T-helper 2 cell treated with Interferon-gamma antibody and Interleukin-4, amounts not matched to agents 5 μg/mL and 100 μg/mL, for 36 hours (primary cell): ENCODE data around the gene STIM2.
A peak's percentile ranks its signal among the peaks of the same experiment; 100 is the strongest.

Experiments used
- DNase-seq: peaks from one replicate; pipeline ENCODE4 v3.0.0; 2021; ENCODE audit warnings: low spot score
- H3K27ac Mint-ChIP-seq: one replicate; pipeline ENCODE4 v1.8.0; 2021; ENCODE audit warnings: mild to moderate bottlenecking, mixed read lengths
- H3K27me3 Mint-ChIP-seq: one replicate; pipeline ENCODE4 v1.8.0; 2021; ENCODE audit warnings: low read depth, mixed read lengths
- H3K36me3 Mint-ChIP-seq: one replicate; pipeline ENCODE4 v1.8.0; 2021; ENCODE audit warnings: low read depth, mixed read lengths
- H3K4me1 Mint-ChIP-seq: one replicate; pipeline ENCODE4 v1.8.0; 2021; ENCODE audit warnings: low read depth, mixed read lengths
- H3K4me3 Mint-ChIP-seq: one replicate; pipeline ENCODE4 v1.8.0; 2022; ENCODE audit warnings: mild to moderate bottlenecking, moderate library complexity, mixed read lengths
- H3K9me3 Mint-ChIP-seq: one replicate; pipeline ENCODE4 v1.8.0; 2021; ENCODE audit warnings: mixed read lengths

Gene STIM2

GRCh38 chr4:26866781-26867180, 6.1 kb downstream of the STIM2 start:
- H3K27ac Mint-ChIP-seq: no peak overlapping the region

GRCh38 chr4:26867914-26868684, 7.5 kb downstream of the STIM2 start:
- no peak overlapping the region for H3K27ac Mint-ChIP-seq
- no peaks in the 10 kb centered on the region for H3K9me3 Mint-ChIP-seq
- peaks cover 11% of the 10 kb centered on the region for H3K36me3 Mint-ChIP-seq
- H3K4me3 Mint-ChIP-seq: peak overlapping the region; percentile 30
- no peak for DNase-seq
- H3K27me3 Mint-ChIP-seq: no peaks in the 10 kb centered on the region
- peaks cover 55% of the 10 kb centered on the region for H3K4me1 Mint-ChIP-seq

More at GRCh38 chr4:26866781-26867180, 6.1 kb downstream of the STIM2 start:
- DNase-seq: no peak
- Mint-ChIP-seq H3K36me3 (peaks cover 11% of the 10 kb centered on the region), H3K9me3 (no peaks in the 10 kb centered on the region), H3K4me3 (peak overlapping the region; percentile 2), H3K4me1 (peaks cover 53% of the 10 kb centered on the region), H3K27me3 (no peaks in the 10 kb centered on the region)

DNA sequence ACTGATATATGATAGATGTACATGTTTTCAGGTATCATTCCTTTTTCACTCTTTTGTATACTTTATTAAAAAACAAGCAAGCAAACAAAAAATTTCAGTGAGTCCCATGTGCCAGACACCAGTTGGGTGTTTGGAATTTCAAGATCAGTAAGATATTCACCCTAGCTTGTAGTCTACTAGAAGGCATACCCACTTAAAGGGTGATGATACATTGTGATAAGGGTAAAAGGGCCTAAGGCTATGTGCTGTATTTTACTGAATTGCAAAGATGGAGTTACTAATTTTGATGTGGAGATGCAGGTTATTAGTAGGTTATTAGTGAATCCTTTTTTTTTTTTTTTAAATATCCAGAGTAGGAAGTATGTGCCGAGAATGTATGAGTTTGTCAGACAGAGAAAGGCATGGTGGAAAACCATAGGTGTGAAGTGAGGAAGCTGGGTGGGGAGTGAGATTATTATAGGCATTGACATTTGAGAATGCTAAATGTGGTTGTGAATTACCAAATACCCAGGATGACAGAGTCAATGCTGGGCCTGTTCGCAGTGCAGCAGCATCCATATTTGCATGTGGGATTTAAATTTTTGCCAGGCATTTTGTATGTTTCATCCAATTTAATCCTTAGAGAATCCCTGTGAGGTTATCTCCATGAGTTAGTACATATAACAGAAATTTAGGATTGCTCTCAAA, 10.1 kb downstream of the STIM2 start:
- Mint-ChIP-seq H3K9me3 (no peaks in the 10 kb centered on the region), H3K36me3 (peaks cover 13% of the 10 kb centered on the region), H3K4me1 (peaks cover 46% of the 10 kb centered on the region), H3K27ac (no peak overlapping the region), H3K27me3 (no peaks in the 10 kb centered on the region), H3K4me3 (no peak overlapping the region)
- DNase-seq: no peak

DNA sequence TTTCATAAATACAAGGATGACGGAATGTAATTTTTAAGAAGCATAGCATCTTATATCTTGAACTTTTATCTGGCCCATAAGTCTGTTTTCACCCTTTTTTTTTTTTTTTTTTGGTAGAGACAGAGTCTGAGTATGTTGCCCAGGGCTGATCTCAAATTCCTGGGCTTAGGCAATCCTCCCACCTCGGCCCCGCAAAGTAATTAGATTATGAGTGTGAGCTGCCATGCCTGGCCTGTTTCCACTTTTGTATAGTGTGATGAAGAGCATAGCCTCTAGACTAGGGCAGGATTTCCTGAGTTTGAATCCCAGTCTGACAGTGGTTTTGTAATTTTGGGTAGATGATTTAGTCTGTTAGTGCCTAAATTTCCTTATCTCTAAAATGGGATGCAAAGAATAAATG, 11.0 kb downstream of the STIM2 start:
- Mint-ChIP-seq H3K4me1 (peaks cover 40% of the 10 kb centered on the region), H3K27ac (no peak overlapping the region), H3K36me3 (peaks cover 18% of the 10 kb centered on the region), H3K4me3 (no peak overlapping the region), H3K9me3 (no peaks in the 10 kb centered on the region), H3K27me3 (no peaks in the 10 kb centered on the region)
- DNase-seq: no peak

DNA sequence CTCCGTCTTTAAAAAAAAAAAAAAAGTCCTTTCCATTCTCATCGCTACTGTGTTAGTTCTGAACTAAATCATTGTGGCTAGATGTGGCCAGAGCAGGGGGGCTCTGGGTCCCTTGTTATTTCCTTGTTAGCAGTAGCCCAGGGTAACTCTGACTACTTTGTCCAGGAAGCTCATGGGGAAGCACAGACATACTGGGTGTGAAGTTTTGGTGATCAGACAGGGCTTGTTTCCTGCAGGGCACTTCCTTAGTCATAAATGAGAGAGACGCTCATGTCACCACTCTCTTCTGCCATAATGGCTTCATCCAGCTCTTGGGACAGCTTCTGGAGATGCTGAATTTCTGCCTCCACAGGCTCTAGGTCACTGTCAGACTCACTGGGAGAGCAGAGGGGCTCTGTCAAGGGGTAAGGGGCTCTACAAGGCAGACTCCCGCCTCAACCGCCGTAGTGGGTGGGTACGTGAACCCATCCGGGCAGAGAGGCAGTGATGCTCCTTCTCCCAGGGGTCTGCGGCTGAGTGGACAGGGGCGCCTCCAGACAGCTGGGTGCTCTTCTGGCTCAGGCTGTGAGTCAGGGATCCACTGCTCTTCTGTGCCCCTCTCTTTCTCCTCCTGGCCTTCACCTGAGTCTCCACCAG, 12.9 kb downstream of the STIM2 start:
- Mint-ChIP-seq H3K9me3 (peaks cover 2% of the 10 kb centered on the region), H3K4me3 (peak overlapping the region; percentile 70), H3K4me1 (peaks cover 45% of the 10 kb centered on the region), H3K27ac (peak overlapping the region; percentile 88), H3K27me3 (no peaks in the 10 kb centered on the region), H3K36me3 (peaks cover 29% of the 10 kb centered on the region)
- peak; percentile 70 for DNase-seq

DNA sequence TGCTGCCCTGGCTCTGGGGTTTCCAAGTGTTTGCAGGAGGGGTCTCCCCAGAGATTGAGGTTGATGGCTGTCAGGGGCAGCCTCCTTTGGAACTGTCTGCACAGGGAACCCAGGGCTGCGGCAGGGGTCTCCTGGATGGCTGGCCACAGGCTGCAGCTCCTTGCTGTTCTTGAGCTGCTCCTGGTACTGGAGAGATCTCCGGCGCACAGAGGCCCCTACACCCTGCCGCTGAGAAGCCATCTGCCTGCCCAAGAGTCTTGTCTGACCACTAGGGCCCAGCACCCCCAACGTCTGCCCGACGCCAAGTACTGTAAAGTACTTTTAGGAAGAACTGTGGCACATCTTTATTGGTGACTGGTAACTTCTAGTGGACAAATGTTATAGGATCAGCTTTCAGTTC, 13.5 kb downstream of the STIM2 start:
- Mint-ChIP-seq H3K9me3 (peaks cover 7% of the 10 kb centered on the region), H3K4me1 (peaks cover 51% of the 10 kb centered on the region), H3K4me3 (no peak overlapping the region), H3K27ac (peak overlapping the region; percentile 43), H3K27me3 (no peaks in the 10 kb centered on the region), H3K36me3 (peaks cover 34% of the 10 kb centered on the region)
- no peak for DNase-seq

- Mint-ChIP-seq H3K36me3 (peaks cover 36% of the 10 kb centered on the region), H3K27me3 (no peaks in the 10 kb centered on the region), H3K4me3 (no peak overlapping the region), H3K27ac (no peak overlapping the region), H3K9me3 (peaks cover 7% of the 10 kb centered on the region), H3K4me1 (peaks cover 50% of the 10 kb centered on the region)
- DNase-seq: no peak
These were observed 16.8 kb downstream of the STIM2 start for GRCh38 chr4:26877406-26877805.

DNA sequence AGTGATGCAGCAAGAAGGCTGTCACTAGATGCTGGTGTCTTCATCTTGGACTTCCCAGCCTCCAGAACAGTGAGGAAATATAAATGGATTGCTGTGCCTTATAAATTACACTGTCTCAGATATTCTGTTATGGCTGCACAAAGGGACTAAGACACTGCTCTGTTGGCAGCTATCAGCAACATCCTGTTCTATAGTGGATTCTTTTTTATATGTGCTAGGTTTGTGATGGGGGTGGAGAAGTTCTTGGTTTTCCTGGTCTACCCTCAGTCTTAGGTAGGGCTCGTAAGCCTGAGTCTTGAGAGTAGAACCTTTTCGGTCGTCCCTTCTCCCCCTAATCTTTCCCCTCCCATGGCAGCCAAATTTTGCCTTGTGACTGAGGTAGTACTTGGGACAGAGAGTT, 17.3 kb downstream of the STIM2 start:
- H3K4me1 Mint-ChIP-seq: peaks cover 47% of the 10 kb centered on the region
- H3K4me3 Mint-ChIP-seq: no peak overlapping the region
- no peak overlapping the region for H3K27ac Mint-ChIP-seq
- H3K27me3 Mint-ChIP-seq: no peaks in the 10 kb centered on the region
- DNase-seq: no peak
- H3K9me3 Mint-ChIP-seq: peaks cover 7% of the 10 kb centered on the region
- peaks cover 34% of the 10 kb centered on the region for H3K36me3 Mint-ChIP-seq

DNA sequence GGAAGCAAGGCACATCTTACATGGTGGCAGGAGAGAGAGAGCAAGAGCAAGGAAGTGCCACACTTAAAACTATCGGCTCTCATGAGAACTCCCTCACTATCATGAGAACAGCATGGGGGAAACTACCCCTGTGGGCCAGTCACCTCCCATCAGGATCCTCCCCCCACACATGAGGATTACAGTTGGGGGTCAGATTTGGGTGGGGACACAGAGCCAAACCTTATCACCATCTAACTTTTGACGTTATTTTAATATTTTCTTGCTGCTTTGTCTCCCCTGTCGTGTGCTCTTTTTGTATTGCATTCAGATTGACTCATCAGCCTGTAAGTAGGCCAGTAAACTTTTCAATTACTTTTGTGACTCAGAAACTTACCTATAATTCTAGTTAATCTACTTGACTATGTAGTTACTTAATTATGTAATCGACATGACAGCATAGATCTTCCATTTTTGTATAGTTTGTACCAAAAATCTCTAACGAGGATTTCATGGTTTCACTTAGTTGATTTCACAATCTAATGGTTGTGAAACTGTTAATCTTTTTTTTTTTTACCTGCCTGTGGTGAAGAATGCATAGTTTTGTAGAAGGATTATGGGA, 18.3 kb downstream of the STIM2 start:
- Mint-ChIP-seq H3K27ac (peak overlapping the region; percentile 79), H3K4me3 (peak overlapping the region; percentile 11), H3K36me3 (peaks cover 32% of the 10 kb centered on the region), H3K9me3 (peaks cover 7% of the 10 kb centered on the region), H3K27me3 (no peaks in the 10 kb centered on the region), H3K4me1 (peaks cover 49% of the 10 kb centered on the region)
- DNase-seq: no peak

DNA sequence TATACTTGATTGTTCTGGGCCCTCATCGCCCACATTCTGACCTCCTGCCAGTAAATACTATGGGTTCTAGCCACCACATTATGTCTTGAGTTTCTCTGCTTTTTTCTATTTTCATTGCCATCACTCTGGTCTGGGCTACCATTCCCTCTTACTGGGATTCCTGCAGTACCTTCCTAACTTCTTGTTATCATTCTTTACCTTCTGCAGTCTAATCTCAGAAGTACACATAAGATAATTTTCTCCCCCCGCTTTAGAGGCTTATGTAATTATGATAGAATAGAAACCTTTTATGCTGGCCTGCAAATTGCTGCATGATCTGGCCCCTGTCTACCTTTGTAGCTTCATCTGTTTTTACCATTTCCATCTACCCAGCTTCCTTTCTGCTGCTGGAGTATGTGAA, 19.2 kb downstream of the STIM2 start:
- Mint-ChIP-seq H3K27ac (peak overlapping the region; percentile 32), H3K4me3 (peak overlapping the region; percentile 19), H3K36me3 (peaks cover 32% of the 10 kb centered on the region), H3K4me1 (peaks cover 57% of the 10 kb centered on the region), H3K27me3 (no peaks in the 10 kb centered on the region), H3K9me3 (peaks cover 7% of the 10 kb centered on the region)
- no peak for DNase-seq

- peaks cover 70% of the 10 kb centered on the region for H3K4me1 Mint-ChIP-seq
- no peaks in the 10 kb centered on the region for H3K9me3 Mint-ChIP-seq
- H3K27me3 Mint-ChIP-seq: no peaks in the 10 kb centered on the region
- H3K36me3 Mint-ChIP-seq: peaks cover 12% of the 10 kb centered on the region
- no peak for DNase-seq
- peak overlapping the region; percentile 82 for H3K4me3 Mint-ChIP-seq
- H3K27ac Mint-ChIP-seq: peak overlapping the region; percentile 95
These were observed 23.4 kb downstream of the STIM2 start for GRCh38 chr4:26884026-26884425.

GRCh38 chr4:26884486-26884988, 23.9 kb downstream of the STIM2 start:
- H3K9me3 Mint-ChIP-seq: no peaks in the 10 kb centered on the region
- H3K36me3 Mint-ChIP-seq: peaks cover 9% of the 10 kb centered on the region
- peaks cover 69% of the 10 kb centered on the region for H3K4me1 Mint-ChIP-seq
- DNase-seq: no peak
- H3K4me3 Mint-ChIP-seq: peak overlapping the region; percentile 82
- H3K27me3 Mint-ChIP-seq: no peaks in the 10 kb centered on the region
- peak overlapping the region; percentile 95 for H3K27ac Mint-ChIP-seq

DNA sequence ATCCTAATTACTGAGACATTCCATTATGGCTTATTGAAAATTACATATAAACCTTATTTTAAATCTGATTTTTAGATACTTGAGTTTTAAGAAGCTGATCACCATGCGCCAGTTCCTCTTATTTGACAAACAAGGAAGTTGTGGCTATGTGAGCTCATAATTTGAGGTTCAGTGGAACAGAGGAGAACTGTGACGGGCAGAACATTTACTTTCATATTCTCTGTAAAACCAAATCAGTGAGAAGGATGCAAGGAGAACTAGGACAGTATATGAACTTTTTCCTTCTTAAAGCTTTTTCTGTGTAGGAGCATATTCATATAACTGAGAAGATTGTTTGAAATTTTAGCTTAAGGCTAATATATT, 25.3 kb downstream of the STIM2 start:
- H3K27me3 Mint-ChIP-seq: no peaks in the 10 kb centered on the region
- H3K4me3 Mint-ChIP-seq: peak overlapping the region; percentile 83
- H3K9me3 Mint-ChIP-seq: peaks cover 8% of the 10 kb centered on the region
- H3K36me3 Mint-ChIP-seq: peaks cover 10% of the 10 kb centered on the region
- peak; percentile 35 for DNase-seq
- peaks cover 67% of the 10 kb centered on the region for H3K4me1 Mint-ChIP-seq
- peak overlapping the region; percentile 96 for H3K27ac Mint-ChIP-seq

GRCh38 chr4:26887143-26887542, 26.5 kb downstream of the STIM2 start:
- DNase-seq: no peak
- Mint-ChIP-seq H3K4me3 (peak overlapping the region; percentile 83), H3K27me3 (no peaks in the 10 kb centered on the region), H3K9me3 (peaks cover 16% of the 10 kb centered on the region), H3K36me3 (peaks cover 15% of the 10 kb centered on the region), H3K27ac (peak overlapping the region; percentile 96), H3K4me1 (peaks cover 74% of the 10 kb centered on the region)
